Esophagus squamous epithelium (tissue), 4 donors: ENCODE results near the gene SAP30L.

Experiments used
- POLR2A ChIP-seq, 4 donors: fragments of 450-650 bp; IDR thresholded peaks; one replicate each; pipeline ENCODE4 v1.6.1; 2017; ENCODE audit warnings: antibody characterized with exemption in 4 of 4, mild to moderate bottlenecking in 4 of 4, moderate library complexity in 3 of 4
- TF ChIP-seq, protein P1 (sequence below), 6 experiments: fragments of 450-650 bp in 4 of 6; fragments of 200-600 bp in 2 of 6; sonication (generic) in 2 of 6; IDR thresholded peaks; one replicate each; pipeline ENCODE4 v1.5.1; 2016 to 2019; ENCODE audit warnings: antibody characterized with exemption in 6 of 6, mild to moderate bottlenecking in 4 of 6, moderate library complexity in 4 of 6

GRCh38 chr5:154475591-154476353 lies 30.0 kb downstream of the SAP30L start:
- TF ChIP-seq, protein P1, sequence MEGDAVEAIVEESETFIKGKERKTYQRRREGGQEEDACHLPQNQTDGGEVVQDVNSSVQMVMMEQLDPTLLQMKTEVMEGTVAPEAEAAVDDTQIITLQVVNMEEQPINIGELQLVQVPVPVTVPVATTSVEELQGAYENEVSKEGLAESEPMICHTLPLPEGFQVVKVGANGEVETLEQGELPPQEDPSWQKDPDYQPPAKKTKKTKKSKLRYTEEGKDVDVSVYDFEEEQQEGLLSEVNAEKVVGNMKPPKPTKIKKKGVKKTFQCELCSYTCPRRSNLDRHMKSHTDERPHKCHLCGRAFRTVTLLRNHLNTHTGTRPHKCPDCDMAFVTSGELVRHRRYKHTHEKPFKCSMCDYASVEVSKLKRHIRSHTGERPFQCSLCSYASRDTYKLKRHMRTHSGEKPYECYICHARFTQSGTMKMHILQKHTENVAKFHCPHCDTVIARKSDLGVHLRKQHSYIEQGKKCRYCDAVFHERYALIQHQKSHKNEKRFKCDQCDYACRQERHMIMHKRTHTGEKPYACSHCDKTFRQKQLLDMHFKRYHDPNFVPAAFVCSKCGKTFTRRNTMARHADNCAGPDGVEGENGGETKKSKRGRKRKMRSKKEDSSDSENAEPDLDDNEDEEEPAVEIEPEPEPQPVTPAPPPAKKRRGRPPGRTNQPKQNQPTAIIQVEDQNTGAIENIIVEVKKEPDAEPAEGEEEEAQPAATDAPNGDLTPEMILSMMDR (IDR thresholded peaks at IDR 0.05), result no peak
- no peak for TF ChIP-seq POLR2A (IDR thresholded peaks at IDR 0.05)
